GM10266 (cell line): ENCODE results near the gene DRD3.

Source experiments
- DNase-seq: peaks from one replicate; pipeline ENCODE4 v3.0.0; 2012; ENCODE audit errors: extremely low spot score
- CTCF ChIP-seq: IDR thresholded peaks from 2 replicates; pipeline ENCODE4 v1.5.1; 2012; ENCODE audit warnings: mild to moderate bottlenecking, low read depth; ENCODE audit not compliant: control insufficient read depth, insufficient read depth; ENCODE audit errors: missing control alignments

DRD3 gene

GRCh38 chr3:114126461-114126860, 52.4 kb downstream of the DRD3 start:
- no peak for DNase-seq
- TF ChIP-seq CTCF: no peak

GRCh38 chr3:114122027-114122709, 56.7 kb downstream of the DRD3 start:
- TF ChIP-seq CTCF: no peak
- DNase-seq: no peak

GRCh38 chr3:114120211-114120610, 58.6 kb downstream of the DRD3 start:
- no peak for TF ChIP-seq CTCF
- no peak for DNase-seq

GRCh38 chr3:114119776-114120175, 59.1 kb downstream of the DRD3 start:
- TF ChIP-seq CTCF: no peak
- no peak for DNase-seq

- DNase-seq: no peak
- no peak for TF ChIP-seq CTCF
Measured at GRCh38 chr3:114115143-114115542, 63.7 kb downstream of the DRD3 start.

- DNase-seq: no peak
- TF ChIP-seq CTCF: no peak
Measured at GRCh38 chr3:114114719-114115118, 64.1 kb downstream of the DRD3 start.

- DNase-seq: no peak
- TF ChIP-seq CTCF: no peak
Measured at GRCh38 chr3:114112696-114113095, 66.2 kb downstream of the DRD3 start.
